Muscle of arm (tissue), 12 donors: ENCODE measurements around the gene CTDSP1. TPM values are rescaled to one million over a fixed set of nuclear protein-coding genes. Genes with fewer than 3 reads are reported as not detected.

ENCODE experiments used
- DNase-seq: peaks from one replicate; pipeline ENCODE4 v3.0.0-alpha.2; 2013
- polyA plus RNA-seq, 12 donors: library from polyadenylated mRNA; unstranded; fragments of 120-200 nt; gene quantifications; one replicate each; pipeline ENCODE4 v1.2.1, GENCODE V29; 2013; ENCODE audit not compliant: insufficient read length in 12 of 12

The CTDSP1 gene
- polyA plus RNA-seq, 12 donors, result 72.5 to 113 (median 85.2) TPM; not detected in 1

DNA sequence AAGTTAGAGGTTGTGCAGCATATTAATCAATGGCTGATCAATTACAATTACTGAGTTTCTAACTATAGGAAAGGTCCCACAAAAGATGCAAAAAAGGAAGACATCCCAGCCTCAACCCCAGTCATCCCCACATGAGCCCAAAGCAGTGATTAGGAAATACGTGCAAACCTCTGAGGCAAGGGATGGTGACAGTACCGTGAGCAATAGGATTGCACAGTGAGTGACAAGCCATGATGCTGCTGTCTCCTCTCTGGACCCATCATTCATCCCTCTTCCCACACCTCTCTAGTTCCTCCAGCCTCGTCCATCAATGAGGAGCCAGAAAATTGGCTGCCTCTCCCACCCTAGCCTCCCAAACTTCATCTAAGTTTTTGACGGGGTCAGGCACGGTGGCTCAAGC lies 21.6 kb upstream of the CTDSP1 start:
- DNase-seq, result no peak

DNA sequence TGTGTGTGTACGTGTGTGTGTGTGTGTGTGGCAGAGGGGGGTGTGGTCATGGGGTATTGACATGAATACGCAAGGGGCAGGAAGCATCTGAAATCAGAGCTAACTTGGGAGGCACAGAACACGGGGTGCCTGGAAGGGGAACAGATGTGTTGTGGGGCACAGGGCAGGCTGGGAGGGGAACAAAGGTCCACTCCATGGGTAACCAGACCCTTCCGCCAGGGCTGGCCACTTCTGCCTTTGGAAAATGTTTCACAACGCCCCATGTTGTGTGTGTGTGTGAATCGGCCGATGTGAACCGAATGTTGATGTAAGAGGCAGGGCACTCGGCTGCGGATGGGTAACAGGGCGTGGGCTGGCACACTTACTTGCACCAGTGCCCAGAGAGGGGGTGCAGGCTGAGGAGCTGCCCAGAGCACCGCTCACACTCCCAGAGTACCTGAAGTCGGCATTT lies 17.7 kb upstream of the CTDSP1 start, which contains the start of gene SLC11A1:
SLC11A1 (plus strand) TSS at position 358 of the 451 bp plus-strand sequence. CDS start 96 bp downstream, outside the sequence.
- no peak for DNase-seq

DNA sequence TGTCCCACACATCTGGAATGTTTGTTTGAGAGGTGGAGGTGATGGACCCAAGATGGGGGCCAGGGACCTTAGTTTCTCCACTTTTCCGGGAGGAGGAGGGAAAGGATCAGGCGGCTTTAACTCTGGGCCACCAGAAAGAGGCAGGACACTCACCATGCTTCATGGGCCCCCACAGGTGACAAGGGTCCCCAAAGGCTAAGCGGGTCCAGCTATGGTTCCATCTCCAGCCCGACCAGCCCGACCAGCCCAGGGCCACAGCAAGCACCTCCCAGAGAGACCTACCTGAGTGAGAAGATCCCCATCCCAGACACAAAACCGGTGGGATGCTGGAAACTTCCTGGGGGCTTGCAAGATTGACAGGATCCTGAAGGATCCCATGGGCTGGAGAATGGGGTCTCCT lies 16.9 kb upstream of the CTDSP1 start:
- no peak for DNase-seq

DNA sequence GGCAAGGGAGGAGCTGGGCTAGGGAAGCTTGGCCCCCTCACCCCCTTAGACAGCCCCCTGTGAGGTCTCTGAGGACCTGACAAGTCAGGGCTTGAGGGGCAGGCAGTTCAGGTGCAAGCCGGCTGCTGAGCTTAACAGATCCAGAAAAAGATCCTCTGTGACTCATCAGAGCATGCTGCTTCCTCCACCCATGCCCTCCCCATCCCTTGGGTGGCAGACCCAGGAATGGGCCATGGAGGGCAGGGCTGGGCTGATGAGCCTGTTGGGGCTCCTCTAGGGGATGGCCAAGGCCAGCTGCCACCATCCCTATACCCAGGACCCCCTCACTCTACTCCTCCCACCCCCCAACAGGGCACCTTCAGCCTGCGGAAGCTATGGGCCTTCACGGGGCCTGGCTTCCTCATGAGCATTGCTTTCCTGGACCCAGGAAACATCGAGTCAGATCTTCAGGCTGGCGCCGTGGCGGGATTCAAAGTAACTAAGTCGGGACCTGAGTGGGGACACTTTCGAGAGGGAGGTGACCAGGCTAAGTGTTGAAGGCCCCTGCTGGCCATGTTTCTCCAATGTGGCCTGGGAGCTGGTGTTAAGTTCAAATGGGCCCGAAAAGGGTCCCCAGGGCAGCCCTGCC lies 15.7 kb upstream of the CTDSP1 start:
- DNase-seq, result no peak

DNA sequence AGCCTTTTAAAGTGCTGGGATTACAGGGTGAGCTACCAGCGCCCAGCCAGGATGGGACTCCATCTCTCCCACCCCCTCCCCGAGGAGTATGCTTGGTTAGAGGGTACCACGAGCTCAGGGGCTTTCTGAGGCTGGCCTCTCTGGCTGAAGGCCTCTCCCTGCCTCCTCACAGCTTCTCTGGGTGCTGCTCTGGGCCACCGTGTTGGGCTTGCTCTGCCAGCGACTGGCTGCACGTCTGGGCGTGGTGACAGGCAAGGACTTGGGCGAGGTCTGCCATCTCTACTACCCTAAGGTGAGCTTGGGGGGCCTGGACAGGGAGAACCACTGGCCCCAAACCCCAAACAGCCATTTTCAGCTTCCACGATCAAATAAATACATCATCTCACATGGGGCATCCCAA lies 14.7 kb upstream of the CTDSP1 start:
- DNase-seq, result no peak

DNA sequence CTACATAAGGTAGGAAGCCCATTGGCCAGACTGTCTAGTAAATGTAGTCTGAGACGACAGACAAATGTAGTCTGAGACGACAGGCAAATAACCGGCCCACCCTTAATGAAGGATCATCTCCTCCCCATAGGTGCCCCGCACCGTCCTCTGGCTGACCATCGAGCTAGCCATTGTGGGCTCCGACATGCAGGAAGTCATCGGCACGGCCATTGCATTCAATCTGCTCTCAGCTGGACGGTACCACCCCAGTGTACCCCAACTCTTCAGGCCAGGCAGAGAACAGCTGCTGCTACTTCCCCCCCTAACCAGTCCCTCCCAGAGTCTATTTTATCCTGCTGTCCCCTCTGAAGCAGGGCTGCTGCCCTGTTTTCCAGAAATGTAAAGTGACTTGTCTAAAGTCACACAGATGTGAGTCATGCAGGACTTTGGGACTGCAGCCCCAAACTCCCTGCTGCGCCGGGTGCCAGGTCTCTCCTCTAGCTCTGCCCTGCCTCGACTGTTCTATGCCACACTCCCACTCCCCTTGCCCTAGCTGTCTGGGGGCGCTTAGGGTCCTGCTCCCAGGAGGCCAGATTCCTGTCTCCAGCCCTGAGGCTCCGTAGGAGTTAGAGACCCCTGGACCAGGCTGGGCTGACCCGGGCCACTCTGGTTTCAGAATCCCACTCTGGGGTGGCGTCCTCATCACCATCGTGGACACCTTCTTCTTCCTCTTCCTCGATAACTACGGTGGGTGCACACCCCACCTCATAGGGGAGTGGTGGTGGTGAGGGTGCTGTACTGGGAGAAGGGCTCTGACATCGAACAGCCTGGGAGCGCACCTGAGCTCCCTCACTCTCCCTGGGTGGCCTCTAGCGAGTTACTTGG lies 12.9 kb upstream of the CTDSP1 start:
- DNase-seq, result no peak

DNA sequence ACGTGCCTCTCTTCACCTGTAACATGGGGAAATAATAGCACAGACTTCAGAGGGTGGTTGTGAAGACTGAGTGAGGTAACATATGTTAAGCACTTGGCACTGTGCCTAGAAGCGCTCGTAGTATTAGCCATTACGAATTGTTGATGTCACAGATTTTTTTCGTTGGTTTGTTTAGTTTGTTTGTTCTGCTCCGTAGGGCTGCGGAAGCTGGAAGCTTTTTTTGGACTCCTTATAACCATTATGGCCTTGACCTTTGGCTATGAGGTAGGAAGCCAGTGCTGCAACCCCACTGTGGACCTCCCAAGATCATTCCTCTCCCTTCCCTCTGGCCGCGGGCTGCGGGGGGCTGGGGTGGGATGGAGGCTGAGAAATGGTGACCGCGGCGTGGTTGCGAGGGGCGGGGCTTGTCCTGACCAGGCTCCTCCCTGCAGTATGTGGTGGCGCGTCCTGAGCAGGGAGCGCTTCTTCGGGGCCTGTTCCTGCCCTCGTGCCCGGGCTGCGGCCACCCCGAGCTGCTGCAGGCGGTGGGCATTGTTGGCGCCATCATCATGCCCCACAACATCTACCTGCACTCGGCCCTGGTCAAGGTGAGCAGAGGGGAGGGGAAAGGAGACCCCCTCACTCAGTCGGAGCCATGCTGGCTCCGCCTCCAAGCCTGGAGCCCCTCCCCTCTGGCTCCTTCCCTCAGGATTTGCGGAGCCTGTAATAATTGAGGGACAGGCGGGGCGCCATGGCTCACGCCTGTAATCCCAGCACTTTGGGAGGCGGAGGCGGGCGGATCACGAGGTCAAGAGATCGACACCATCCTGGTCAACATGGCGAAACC lies 12.1 kb upstream of the CTDSP1 start:
- no peak for DNase-seq

DNA sequence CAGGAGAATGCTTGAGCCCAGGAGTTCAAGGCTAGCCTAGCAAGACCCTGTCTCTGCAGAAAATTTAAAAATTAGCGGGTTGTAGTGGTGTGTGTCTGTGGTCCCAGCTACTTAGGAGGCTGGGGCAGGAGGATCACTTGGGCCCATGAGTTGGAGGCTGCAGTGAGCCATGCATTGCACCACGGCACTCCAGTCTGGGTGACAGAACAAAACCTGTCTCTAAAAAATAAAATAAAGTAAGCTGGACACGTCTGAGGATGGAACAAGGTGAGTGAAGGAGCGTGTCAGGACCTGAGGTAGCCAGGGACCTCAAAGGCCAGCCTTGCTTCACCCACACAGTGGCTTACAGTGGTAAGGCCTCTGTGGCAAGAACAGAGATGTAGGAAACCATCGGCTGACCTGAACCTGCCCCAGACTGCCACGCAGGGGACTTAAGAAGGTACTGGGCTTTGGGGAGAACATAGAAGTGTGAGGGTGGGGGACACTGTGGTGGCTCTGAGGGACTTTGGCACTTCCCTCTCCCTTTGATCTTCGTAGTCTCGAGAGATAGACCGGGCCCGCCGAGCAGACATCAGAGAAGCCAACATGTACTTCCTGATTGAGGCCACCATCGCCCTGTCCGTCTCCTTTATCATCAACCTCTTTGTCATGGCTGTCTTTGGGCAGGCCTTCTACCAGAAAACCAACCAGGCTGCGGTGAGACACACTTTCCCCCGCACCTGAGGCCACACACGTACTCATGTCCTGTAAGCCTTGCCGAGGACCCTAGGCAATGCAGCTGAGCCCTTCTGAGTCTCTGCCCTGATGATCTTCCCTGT lies 10.1 kb upstream of the CTDSP1 start:
- DNase-seq, result no peak

DNA sequence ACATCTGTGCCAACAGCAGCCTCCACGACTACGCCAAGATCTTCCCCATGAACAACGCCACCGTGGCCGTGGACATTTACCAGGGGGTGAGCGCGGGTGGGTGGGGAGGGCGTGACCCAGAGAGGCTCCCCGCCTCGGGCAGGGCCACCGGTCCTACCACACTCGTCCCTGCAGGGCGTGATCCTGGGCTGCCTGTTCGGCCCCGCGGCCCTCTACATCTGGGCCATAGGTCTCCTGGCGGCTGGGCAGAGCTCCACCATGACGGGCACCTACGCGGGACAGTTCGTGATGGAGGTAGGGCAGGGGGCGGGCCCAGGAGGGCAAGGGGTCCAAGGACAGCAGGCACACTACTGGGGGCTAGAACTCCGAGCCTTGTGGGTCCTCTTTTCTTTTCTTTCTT lies 8.5 kb upstream of the CTDSP1 start:
- no peak for DNase-seq

DNA sequence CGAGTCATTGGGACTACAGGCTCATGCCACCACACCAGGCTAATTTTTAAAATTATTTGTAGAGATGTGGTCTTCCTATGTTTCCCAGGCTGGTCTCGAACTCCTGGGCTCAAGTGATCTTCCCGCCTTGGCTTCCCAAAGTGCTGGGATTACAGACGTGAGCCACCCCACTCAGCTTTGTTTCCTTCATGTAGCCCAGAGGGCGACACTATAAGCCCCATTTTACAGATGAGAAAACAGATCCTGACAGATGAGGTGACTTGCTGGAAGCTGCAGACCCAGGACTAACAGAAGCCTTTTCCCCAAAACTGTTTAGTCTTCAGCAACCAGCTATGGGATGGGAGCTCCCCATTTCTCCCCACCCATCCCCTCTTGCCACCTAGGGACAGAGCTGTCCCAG lies 7.2 kb upstream of the CTDSP1 start:
- DNase-seq, result no peak

DNA sequence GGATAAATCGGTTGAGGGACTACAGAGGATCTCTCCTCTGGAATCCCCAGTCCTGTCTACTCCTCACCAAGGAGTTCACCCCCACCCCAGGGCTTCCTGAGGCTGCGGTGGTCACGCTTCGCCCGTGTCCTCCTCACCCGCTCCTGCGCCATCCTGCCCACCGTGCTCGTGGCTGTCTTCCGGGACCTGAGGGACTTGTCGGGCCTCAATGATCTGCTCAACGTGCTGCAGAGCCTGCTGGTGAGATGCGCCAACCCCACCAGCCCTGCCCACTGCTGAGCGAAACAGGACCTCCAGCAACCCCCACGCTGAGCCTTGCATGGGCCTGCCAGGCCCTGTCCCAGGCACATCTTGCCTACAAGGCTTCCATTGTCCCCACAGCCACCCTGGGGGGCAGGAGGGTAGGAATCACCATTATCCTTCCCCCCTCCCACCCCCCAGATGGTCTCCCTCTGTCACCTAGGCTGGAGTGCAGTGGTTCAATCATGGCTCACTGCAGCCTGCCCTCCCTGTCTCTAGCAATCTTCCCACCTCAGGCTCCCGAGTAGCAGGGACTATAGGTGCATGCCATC lies 6.7 kb upstream of the CTDSP1 start:
- DNase-seq, result no peak

DNA sequence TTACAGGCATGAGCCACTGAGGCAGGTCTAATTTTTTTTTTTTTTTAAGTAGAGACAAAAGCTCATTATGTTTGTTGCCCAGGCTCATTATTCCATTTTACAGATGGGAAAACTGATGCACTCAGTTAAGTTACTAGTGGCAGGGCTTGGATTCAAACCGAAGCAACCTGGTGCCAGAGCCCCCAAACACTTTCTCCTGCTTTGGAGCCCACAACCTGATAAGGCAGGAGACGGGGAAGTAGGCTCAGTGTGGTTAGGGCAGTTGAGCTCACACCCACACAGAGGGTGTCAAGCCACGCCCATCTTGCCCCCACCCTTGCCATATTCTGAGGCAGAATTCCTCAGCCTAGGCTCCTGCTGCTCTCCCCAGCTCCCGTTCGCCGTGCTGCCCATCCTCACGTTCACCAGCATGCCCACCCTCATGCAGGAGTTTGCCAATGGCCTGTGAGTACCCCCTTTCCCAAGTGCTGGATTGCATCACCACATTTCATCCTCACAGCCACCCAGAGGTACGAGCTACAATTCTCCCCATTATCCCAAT lies 5.8 kb upstream of the CTDSP1 start:
- no peak for DNase-seq

DNA sequence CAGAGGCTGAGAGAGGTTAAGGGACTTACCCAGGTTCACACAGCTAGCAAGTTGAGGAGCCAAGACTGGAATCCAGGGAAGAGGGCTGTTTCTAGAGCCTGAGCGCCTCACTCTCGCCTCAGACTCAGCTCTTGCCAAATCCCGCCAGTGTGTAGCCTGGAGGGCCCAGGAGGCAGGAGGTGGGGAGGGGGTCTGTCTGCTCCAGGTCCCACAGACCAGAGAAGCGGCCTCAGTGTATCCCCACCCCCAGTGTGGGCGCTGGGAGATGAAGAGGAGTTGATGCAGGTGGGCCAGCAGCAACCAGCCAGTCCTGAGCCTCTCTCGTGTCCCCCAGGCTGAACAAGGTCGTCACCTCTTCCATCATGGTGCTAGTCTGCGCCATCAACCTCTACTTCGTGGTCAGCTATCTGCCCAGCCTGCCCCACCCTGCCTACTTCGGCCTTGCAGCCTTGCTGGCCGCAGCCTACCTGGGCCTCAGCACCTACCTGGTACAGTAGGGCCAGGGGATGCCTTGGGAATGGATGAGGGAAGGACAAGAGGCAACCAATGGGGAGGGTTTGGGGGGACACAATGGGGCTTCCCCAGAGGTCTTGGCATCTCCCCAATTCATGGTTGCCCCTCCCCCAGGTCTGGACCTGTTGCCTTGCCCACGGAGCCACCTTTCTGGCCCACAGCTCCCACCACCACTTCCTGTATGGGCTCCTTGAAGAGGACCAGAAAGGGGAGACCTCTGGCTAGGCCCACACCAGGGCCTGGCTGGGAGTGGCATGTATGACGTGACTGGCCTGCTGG lies 5.2 kb upstream of the CTDSP1 start:
- DNase-seq, result no peak

DNA sequence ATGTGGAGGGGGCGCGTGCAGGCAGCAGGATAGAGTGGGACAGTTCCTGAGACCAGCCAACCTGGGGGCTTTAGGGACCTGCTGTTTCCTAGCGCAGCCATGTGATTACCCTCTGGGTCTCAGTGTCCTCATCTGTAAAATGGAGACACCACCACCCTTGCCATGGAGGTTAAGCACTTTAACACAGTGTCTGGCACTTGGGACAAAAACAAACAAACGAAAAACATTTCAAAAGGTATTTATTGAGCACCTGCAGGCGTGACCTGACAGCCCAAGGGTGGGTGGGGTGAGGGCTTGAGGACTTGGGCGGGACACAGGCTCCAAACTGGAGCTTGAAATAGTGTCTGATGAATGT lies 4.6 kb upstream of the CTDSP1 start:
- no peak for DNase-seq

DNA sequence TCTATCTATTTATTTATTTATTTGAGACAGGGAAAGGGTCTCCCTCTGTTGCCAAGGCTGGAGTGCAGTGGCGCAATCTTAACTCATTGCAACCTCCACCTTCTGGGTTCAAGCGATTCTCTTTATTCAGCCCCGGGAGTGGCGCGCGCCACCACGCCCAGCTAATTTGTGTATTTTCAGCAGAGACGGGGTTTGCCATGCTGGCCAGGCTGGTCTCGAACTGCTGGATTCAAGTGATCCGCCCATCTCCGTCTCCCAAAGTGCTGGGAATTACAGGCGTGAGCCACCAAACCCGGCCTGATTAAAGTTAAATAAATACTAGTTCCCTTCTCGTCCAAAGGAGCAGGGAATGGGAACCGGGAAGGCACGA lies 4.2 kb upstream of the CTDSP1 start:
- no peak for DNase-seq

DNA sequence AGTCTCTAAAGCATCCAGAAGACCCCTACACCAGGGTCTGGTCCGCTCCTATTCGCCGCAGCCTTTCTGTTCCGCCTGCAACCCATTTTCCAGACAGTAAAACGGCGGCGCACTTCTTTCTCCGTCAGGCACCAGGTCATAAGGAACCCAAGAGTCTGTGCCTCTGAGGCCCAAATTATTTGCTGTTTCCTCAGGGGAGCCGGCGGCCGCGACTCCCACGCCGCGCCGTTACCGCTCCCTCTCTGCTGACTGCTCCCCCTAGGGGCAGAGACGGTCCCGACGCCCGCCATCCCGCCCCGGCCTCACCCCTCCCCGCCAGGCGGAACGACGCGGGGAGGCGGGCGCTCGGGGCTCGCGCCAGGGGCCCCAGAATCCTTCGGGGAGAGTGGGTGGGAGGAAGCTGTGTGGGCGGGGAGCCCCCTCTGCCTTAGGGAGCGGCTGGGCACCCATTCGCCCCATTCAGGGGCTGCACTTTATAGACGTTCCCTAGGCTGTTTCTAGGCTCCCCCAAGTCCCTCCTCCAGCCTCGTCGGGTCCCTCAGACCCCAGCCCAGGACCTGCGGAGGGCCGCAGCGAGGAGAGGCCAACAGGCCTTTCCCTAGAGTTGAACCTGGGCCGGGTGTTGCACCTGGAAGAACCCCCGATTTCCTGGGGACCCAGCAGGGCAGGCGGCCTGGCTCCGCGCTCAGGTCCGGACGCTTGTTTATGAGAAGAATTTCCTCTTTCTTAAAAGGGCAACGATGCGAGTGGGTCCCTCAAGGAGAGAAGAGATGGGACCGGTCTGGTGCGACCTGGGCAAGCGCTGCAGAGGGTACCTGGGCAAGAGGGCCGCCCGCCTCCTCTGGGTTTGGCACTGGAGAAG lies 3.6 kb upstream of the CTDSP1 start:
- DNase-seq, result peak; percentile 95

DNA sequence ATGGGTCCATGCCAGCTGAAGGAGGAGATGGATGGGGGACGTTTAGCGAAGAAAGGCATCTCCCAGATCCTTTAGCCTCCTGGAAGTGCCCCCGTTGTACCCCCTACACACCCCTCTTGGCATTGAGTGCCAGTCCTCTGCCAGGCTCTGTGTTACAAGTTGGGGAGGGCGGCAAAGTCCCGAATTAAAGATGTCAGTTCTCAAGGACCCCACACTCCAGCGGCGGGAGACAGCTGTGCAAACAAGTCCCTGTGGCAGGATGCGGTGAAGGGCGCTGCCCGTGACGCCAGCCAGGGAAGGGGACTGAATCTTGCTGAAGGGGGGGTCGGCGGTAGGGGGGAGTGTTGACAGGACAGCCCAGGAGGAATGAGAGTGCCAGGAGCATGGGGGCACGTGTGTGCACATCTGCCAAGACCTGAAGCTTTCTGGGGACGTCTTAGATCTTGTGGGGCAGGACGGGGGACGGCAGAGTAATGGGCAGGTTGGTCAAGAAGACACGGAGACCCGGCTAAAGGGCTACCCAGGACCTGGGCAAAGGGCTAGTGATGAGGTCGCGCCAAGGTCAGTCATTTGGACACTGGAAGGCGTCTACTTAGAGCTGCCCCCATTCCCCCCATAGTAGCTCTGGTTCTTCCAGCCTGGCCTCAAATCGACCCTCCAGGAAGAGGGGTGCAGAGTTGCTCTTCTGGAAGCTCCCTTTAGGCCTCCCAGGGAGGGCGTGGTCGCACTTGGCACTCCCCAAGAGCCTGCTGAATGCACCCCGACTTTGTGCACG lies 2.8 kb upstream of the CTDSP1 start:
- DNase-seq, result no peak

DNA sequence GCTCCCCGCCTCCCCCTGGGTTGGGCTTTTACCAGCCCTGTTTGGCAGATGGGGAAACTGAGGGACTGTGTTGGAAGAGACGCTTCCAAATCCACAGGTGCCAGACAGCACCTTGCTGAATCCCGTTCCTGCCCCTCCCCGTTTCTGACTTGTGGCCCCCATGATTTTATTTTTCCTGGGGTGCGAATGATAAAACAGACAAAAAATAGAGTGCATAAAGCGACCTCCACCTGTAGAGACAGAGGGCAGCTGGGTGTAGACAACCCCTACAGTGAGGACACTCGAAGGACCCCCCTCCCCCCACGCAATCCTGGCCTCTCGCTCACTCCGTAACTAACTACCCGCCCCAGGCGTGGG lies 2.2 kb upstream of the CTDSP1 start:
- DNase-seq, result no peak
